GM12892 (cell line): ENCODE results near the gene KRT10.

ENCODE experiments used
- POLR2A ChIP-seq: IDR thresholded peaks from 2 replicates; pipeline ENCODE4 v1.6.1; 2011; ENCODE audit warnings: low read depth, low read length, control low read depth
- POLR2AphosphoS5 ChIP-seq: IDR thresholded peaks from 2 replicates; pipeline ENCODE4 v1.6.1; 2011; ENCODE audit warnings: low read depth, low read length, control low read depth
- TAF1 ChIP-seq: IDR thresholded peaks from 2 replicates; pipeline ENCODE4 v1.6.1; 2011; ENCODE audit warnings: low read depth, mild to moderate bottlenecking, control low read depth, low read length, borderline replicate concordance

GRCh38 chr17:40777459-40777858, 45.0 kb downstream of the KRT10 start:
- TF ChIP-seq POLR2A: no peak
- TF ChIP-seq POLR2AphosphoS5: no peak
- no peak for TF ChIP-seq TAF1
